Uterus (tissue), 2 donors: ENCODE measurements around the gene PCID2.

ENCODE experiments used
- CTCF ChIP-seq, 4 experiments: fragments of 200-600 bp in 2 of 4; fragments of 450-650 bp in 2 of 4; sonication (generic) in 2 of 4; IDR thresholded peaks; one replicate each; pipeline ENCODE4 v1.5.1; 2016 to 2019; ENCODE audit warnings: antibody characterized with exemption in 4 of 4, mild to moderate bottlenecking in 2 of 4, moderate library complexity in 1 of 4
- POLR2A ChIP-seq, 2 donors: fragments of 450-650 bp; IDR thresholded peaks; one replicate each; pipeline ENCODE4 v1.6.1; 2016; ENCODE audit warnings: antibody characterized with exemption in 2 of 2, mild to moderate bottlenecking in 1 of 2, moderate library complexity in 1 of 2

- no peak for TF ChIP-seq POLR2A (IDR thresholded peaks at IDR 0.05)
- TF ChIP-seq CTCF (IDR thresholded peaks at IDR 0.05) = no peak
Observed at GRCh38 chr13:113157929-113158747, 50.3 kb downstream of the PCID2 start, which contains the start of gene PROZ.
